ENCODE results near the gene KIF16B.

KIF16B gene

DNA sequence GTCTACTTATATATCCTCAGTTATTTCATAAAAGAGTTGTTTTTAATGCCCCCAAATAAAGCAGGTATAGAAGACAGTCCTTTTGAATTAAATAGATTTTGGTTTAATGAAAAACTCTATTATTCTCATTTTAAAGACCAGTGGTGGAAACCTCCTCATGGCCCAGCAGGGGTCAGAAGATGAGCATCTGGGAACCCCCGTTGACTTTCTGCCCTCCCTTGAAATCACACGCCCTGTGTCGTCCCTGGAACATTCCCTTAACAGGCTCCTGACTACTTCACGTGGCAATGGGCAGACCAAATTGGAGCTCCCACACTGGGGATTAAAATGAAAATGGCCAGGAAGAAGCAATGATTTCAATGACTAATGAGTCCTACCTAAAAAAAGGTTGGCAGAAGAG lies 220.9 kb downstream of the KIF16B start:
- DNase-seq (ENCODE audit: low read depth) = no peak

DNA sequence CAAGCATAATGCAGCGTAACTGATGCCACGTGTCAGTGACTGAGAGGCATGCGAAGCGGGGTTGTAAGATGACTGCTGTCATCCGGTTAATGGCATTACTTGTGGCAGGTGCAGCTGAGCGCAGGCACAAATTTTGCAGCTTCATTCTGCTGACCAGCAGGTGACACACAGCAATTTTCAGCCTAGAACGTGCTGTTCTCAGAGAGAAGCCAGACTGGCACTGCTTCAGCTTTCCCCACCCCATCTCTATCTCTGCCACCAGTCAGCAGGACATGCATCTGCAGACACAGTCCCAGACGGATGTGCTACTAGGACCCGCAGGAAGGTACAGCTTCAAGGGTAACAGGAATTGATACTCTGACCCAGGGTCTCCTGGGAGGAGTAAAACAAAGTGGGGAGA lies 221.8 kb downstream of the KIF16B start:
- DNase-seq (ENCODE audit: low read depth) = no peak

DNA sequence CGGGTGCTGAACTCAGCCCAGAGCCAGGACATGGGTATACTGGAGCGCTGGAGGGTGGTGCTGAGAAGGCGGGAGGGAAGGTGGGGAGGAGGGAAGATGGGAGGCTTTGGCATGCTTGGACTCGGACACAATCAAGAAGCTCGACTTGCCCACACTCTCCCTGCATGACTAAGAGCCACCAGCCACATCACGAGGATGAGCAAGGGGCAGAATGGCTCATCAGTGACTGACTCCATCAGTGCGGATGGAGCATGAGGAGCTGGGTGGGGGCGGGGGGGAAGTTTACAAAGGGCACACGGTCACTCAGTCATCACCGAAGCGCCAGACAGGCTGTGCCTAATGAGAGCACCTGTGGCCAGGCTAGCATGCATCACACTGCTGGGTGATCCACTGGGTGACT lies 222.8 kb downstream of the KIF16B start:
- no peak for DNase-seq (ENCODE audit: low read depth)

DNA sequence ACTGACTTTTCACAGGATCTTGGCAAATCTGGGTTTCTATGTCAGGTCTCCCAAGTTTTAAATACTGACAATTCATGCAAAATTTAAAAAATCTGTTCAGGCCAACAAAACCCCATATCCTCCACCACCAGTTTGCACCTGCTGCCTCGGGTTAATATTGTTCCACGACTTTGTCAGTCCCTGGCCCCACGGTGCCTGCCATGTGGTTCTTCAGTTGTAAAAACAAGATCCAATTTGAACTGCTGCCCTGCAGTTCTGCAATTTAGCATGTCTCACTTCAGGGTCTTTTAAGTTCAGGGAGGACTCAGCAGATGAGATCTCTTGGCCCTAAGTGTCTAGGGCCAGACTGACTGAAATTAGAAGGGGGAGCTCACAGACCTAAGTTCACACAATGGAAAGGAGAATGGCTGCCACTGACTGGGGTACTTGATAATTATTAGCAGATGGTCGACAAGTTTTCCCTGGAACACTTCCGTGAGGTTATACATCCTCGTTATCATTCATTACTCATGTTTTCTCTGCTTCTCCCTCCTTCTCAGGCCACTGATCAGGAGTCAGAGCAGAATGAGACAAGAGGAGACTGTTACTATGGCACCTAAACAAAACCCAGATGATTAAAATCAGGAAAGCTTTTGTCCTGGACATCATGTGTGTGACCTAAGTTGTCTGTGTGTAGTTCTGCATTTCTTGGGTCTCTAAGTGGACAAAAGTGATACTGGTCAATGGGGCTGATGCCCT lies 223.6 kb downstream of the KIF16B start:
- DNase-seq (ENCODE audit: low read depth) = no peak

DNA sequence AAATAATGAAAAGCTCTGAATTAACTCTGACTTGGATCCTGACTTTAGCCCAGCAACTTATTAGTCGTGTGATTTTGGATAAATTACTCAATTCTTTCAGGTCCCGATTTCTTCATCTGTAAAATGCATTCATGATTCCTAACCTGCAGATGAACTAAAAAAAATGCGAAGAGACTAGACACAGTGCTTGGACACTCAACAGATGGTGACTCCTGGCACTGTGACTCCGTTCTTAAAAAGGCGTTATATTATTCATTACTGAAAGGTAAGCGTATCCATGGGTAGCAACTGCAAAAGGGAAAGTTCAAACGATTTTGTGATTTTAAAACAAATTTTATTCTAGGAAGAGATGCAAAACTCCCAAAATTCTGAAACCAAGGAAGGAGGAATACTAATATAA lies 226.3 kb downstream of the KIF16B start:
- DNase-seq (ENCODE audit: low read depth) = no peak

DNA sequence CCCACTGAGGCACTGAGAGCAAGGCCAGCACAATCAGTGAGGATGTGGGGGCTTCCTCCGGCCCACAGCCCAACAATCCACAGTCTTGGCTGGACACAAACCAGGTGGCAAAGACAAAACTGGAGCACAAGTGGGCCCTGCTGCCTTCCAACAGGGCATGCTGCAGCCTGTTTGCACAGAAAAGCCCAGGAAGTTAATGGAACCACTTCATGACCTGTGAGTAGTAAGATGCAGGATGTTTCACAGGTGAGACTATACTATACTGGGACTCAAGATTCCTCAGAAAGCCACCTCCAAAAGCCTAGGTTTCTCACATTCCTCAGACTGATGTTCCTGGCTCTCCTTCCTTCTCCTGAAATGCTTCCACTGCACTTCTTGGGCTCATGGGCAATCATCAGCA lies 235.5 kb downstream of the KIF16B start:
- DNase-seq (ENCODE audit: low read depth) = no peak

DNA sequence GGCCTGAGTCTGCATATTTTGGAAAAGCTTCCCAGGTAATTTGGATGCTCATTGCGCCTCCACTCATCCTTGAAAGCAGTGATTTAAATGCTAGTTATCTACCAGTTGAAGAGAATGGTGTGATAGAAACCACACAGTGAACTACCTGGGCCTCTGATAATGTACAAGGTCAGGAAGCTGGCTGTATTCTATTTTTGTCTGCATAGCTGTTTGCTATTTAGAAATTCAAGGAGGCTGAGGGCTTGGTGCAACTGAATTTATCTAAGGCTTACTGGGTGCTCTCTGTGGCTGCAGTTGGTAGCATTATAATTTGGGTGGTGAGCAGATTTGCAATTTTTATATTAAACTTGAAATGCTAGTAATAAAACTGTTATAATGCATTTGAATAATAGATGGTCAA lies 245.6 kb downstream of the KIF16B start:
- DNase-seq (ENCODE audit: low read depth) = no peak

DNA sequence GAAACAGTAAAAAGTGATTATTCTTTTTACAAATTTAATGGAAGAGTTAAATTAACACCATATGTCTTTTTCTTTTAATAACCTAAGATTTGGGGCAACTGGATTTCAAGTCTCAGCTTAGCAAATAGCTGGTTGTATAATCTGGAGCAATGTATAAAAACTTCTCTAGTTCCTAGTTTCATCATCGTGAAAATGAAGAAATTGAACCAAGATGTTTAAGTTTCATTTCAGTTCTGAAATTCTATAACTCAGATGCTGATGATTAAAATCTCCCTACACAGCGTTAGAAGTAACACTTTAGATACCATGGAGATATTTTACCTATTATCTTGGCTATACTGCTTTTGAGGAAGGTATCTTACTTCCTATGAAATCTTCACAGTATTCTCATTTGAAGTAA lies 252.0 kb downstream of the KIF16B start:
- no peak for DNase-seq (ENCODE audit: low read depth)

DNA sequence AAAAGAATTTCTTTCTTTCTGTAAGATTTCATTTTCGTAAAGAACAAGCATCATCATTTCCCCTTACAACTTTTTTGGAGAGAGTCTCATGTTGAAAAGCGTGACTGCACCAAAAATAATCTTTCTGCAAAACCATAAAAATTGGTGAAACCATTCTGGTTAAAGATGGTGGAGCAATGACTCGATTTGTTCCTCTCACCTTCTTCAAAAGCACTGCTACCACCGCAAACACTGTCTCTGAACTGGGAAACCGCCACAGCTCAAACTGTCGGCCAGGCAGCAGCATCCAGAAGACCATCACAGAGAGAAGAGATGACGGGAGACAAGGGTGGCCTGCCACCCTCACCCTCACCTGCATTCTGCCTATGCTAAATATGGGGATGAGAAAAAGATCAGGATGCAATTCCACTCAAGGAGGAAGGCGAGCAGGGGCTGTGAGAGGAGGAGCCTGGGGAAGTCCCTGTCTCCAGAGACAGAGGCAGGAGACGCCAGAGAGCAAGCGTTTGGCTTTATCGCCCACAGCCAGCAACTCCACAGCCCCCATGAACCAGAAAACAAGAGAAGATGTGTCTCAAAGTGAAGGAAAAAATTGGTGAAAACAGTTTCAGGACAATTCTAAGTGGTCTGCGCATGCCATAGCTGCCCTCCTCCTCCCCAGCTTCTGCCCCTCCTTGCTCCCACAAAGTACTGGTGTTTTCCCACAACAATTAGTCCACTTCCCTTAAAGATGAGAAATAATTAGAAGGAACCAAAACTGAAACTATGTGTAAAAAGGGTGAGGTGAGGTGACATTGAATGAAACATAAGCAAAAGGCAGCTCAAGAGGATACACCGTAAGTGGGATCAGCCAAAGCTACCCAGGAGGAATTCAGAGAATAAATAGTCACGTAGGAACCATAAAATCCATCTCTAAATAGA lies 255.5 kb downstream of the KIF16B start:
- no peak for DNase-seq (ENCODE audit: low read depth)

DNA sequence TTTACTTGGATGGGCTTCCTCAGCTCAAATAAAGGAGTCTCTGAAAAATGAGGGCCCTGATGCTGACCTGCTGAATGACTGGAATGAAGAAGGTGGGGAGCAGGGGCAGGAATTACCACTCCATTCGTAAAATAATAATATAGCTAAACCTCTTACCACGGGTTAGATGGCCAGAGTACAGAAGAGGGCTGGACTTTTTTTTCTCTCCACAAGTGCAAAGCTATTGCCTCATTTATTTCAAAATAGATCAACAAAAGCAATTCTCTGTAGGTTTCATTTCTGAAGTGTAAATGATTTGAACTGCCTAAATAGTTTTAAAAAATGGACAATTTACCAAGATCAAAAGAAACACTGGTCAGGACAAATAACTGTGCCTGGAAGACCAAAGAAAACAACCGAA lies 256.7 kb downstream of the KIF16B start:
- DNase-seq (ENCODE audit: low read depth) = no peak

DNA sequence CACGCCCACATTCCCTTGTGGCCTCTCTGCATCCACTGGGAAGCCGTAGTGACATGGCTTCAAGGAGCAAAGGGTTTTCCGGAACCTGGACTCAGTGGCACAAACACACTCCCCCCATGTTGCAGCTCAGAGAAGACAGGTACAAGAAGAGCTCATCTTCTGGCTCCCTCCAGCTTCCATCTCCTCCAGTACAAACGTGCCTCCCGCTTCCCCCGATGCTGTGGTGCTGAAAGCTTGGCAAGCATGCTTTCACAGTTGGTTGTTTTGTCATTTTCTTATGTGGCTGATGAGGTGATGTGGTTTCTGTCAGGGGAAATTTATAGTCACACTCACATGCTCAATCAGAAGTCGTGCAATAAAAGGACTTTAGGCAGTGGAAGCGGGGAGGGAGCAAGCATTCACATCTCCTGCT lies 258.5 kb downstream of the KIF16B start:
- DNase-seq (ENCODE audit: low read depth) = no peak

DNA sequence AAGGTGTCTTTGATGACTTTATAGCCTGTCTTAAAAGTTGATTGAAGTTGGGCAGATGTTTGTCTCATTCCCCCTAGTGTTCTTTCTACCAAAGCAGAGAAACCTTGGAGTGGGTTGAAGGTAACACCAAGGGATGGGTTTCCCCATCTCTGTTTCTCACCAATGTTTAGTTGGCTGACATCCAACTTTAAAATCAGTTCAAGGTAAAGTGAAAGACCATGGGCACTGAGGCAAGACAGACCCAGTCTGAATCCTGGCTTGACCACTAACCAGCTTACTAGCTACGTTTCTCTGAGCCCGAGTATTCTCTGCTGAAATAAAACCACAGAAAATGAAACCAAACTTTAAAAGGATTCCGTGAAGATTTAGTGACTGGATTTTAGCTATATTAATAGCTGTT lies 258.9 kb downstream of the KIF16B start:
- DNase-seq (ENCODE audit: low read depth) = no peak

DNA sequence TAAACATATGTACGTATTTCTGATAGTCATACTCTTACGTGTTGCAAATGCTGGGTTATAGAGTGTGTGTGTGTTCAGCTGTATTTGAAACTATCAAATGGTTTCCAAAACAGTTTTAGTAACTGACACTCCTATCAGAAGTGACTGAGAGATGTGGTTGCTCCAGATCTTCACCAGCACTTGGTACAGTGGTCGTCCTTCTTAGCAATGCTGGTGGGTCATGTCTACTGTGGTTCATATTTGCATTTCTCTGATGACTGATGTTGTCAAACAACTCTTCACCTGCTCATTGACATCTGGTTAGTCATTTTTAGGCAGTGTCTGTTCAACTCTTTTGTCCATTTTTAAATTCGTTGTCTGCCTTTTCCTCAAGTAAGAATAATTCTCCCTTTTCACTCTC lies 259.3 kb downstream of the KIF16B start:
- no peak for DNase-seq (ENCODE audit: low read depth)

DNA sequence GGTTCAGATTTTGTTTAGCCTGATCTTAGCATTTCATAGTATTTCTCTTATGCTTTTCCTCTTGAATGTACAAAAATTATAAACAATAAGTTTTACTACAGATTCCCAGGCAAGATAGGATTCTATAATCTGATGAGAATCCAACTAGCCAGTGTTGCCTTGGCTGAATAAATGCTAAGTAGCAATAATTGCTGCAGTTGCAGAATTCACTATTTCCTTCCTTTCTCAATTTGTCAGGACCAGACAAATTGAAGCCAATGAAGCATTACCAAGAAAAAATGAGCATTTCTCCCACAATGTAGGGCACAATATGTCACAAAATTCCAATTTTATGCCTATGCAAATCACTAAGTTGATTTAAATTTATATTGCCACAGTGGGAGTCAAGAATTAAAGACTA lies 260.2 kb downstream of the KIF16B start:
- DNase-seq (ENCODE audit: low read depth) = no peak

DNA sequence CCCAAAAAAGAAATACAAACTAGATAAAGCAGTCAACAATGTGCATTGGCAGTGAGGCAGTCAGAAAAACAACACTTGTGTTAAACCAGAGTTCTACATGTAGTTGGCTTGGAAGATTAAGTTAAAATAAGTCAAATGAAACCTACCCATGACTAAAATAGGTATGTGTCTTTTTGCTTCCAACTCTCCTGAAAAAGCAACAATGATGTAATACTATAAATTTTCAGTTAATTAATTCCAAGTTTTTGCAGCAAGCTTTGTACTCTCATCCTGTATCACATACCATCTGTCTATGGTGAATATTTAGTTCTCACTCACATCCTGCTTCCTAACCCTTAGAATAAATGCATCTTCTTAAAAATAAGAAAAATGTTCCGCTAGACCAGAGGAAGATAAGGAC lies 261.5 kb downstream of the KIF16B start:
- no peak for DNase-seq (ENCODE audit: low read depth)

DNA sequence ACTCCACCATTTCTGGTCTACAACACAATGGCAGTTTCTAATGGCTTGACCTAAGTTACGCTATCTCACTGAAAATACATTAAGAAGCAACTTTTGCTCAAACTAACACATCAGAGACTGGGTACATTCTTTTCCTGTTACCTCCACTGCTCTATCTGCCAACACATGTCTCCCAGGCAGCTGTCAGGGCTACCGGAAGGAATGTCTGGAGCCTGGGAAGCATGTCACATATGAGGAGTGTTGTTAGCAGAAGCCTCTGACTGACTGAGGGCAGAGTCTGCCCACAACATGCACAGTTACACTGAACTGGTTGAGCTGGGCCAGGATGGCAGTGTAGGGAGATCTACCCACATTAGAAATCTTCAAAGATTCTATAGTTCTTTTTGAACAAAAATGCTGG lies 264.5 kb downstream of the KIF16B start:
- DNase-seq (ENCODE audit: low read depth) = no peak

DNA sequence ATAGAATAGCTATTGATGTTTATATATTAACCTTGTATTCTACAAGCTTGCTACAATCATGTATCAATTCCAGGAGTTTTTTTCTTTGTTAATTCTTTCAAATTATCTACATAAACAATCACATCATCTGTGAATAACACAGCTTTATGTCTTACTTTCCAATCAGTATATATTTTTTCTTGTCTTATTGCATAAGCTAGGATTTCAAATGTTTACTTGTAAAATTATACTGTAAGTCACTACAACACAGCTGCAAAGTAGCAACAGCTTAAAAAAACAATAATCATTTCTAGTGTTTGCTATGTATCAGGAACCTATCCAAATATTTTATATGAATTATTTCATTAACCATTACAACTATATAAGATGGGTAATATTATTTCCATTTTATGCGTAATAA lies 270.4 kb downstream of the KIF16B start:
- DNase-seq (ENCODE audit: low read depth) = no peak

DNA sequence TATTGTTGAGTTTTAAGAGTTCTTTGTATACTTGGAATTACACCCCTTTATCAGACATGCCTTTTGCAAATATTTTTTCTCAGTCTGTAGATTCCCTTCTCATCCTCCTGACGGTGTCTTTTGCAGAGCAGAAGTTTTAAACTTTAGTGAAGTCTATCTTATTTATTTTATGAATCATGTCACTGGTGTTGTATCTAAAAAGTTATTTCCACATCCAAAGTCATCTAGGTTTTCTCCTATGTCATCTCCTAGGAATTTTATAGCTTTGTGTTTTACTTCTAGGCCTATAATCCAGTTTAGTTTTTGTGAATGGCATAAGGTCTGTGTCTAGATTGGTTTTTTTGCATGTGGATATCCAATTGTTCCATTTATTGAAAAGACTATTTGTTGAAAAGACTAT lies 271.3 kb downstream of the KIF16B start:
- DNase-seq (ENCODE audit: low read depth) = no peak

DNA sequence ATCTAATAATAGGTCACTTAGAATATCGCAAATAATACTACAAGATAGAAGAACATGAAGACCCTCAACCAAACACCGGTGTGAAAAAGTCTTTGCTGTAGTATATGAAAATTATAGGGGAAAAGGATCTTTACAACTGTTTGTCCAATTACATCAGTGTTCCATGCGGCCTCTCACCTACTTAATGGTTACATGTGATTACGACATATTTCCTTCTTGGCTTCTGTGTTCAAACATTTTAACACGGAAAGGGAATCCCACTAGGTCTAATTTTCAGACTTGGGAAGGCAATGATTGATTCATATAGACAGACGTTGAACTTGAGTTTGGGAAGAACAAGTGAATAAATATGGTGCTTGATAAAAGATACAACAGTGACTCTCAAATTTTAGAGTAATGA lies 273.4 kb downstream of the KIF16B start:
- DNase-seq (ENCODE audit: low read depth) = no peak

DNA sequence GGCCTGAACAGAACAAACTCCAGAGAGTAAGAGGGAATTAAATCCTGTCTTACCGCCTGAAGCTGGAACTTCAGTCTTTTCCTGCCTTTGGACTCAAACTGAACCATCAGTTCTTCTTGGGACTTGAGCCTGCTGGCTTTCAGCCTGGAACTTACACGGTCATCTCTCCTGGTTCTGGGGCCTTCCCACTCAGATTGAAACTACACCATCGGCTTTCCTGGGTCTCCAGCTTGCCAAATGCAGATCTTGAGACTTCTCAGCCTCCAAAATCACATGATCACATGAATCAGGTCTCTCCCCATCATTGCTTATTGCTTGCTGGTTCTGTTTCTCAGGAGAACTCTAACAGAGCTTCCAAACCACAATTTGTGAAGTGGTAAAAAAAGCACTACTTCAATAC lies 276.3 kb downstream of the KIF16B start:
- DNase-seq (ENCODE audit: low read depth) = no peak

DNA sequence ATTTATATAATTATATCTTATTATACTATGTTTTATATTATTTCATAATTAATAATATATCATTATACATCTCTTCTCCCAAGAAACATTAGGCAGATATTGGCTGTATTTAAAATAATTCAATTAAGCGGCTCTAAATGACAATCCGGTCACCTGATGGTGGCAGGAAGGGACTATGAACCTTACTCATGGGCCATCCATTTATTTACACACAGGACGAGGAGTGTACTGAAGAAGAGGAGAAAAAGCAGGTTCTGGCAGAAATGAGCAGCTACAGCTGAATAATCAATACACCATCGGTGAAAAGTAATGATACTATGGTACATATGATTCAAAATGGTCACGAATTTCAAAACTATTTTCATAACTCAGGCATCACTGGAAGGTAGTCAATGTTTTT lies 277.7 kb downstream of the KIF16B start:
- no peak for DNase-seq (ENCODE audit: low read depth)

DNA sequence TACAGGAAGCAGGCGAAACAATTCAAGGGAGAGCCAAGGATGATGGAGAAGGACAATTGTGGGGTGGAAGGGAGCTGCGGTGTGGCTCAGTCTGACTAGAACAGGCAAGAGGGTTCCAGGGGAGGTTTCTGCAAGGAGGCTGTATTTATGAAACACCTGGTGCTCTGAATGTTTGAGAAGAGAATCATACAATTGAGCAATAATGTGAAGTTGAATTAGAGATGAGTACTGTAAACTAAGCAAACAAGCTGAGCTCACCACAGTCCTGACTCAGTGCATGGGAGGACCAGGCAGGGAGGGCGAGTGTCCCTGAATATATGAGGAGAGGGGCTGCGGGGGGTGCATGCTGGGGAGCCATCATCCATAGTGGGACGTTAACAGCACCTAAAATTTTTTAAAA lies 279.7 kb downstream of the KIF16B start:
- no peak for DNase-seq (ENCODE audit: low read depth)

DNA sequence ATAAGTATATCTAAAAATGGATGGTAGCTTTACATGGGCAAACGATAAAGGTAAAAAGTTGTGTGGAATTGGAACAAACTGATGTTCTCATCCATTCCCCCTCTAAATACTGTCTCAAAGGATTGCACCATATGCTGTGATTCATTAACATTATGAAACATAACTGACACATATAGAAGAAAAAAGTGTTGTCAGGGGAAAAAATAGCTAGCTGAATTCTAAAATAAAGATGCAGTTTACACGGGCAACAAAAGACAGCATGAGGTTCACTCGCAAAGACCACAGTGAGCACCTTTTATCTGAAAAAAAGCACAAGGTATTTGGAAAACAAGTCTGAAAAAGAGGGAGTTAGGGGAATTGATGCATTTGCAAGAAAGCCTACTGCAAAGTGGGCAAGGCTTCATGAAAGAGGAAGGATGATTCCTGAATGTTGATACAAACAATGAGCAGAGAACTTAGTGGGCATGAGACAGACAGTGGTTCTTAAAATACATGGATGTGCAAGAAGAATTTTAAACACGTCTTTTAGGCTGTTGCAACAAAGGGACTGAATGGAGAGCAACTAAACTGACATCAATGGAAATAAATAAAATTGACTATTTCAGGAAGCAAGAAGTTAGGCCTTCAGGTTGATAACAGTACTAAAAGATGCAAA lies 280.9 kb downstream of the KIF16B start:
- no peak for DNase-seq (ENCODE audit: low read depth)
